SU-DHL-6 (cell line): ENCODE measurements around the gene TESK2.

Experiments
- CTCF ChIP-seq: fragments of 200-600 bp; sonication (generic); IDR thresholded peaks from one replicate; pipeline ENCODE4 v1.5.1; 2017; ENCODE audit warnings: antibody characterized with exemption, mild to moderate bottlenecking, low read length, moderate library complexity; ENCODE audit not compliant: insufficient read depth, poor library complexity, severe bottlenecking
- EZH2phosphoT487 ChIP-seq: fragments of 200-600 bp; sonication (generic), shearing (Covaris generic); conservative IDR thresholded peaks from 2 replicates; pipeline ENCODE4 v1.6.1; 2018; ENCODE audit warnings: mild to moderate bottlenecking, antibody characterized with exemption, low read length, moderate library complexity, mixed read lengths

DNA sequence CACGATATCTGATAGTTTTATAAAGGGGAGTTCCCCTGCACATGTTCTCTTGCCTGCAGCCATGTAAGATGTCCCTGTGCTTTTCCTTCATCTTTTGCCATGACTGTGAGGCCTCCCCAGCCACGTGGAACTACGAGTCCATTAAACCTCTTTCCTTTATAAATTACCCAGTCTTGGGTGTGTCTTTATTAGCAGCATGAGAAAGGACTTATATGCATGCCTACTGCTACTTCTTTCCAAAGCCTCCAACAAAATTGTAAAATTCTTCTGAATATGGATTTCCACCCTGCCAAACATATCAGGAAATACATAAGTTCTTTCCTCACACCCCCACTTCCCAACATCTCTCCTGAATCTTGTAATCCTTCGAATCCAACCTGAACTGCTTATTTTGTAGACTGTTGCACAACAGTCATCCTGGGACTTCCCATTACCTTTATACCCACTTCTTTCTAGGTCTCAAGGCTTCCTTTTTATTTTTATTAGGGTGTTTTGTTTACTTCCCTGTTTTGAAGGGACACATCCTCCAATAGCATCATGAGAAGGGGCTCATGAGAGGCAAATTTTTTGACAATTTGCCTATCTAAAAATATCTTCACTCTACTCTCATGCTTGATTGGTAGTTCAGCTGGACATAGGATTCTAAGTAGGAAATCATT, 83.2 kb downstream of the TESK2 start:
- no peak for TF ChIP-seq CTCF
- TF ChIP-seq EZH2phosphoT487, result no peak
